HepG2 (cell line): Measurements from ENCODE around the gene MBOAT7. TPM values are rescaled to one million over a fixed set of nuclear protein-coding genes. Genes with fewer than 3 reads are reported as not detected.

Experiments used
- ATAC-seq: fragments of 200-7000 bp; cut with Tn5 transposase; 3 replicates; pipeline ENCODE4 v1.9.1; 2020; ENCODE audit warnings: mild to moderate bottlenecking, moderate library complexity
- BruUV-seq: library from RNA; stranded (reverse); fragments of 400-500 nt; replicated peaks from 2 replicates; lab custom pipeline; 2021; lab: Mats Ljungman, UMichigan
- CTCF ChIA-PET: fragments of 300-600 bp; formaldehyde crosslinking; extraction: SDS; loops from one replicate; lab custom pipeline; 2021; ENCODE audit warnings: low total read pairs, inconsistent platforms, low intra/inter-chr PET ratio; lab: Yijun Ruan, JAX
- POLR2A ChIA-PET: fragments of 350-600 bp; sonication (Branson Sonifier 250); formaldehyde crosslinking; loops from one replicate; lab custom pipeline; 2020; ENCODE audit warnings: antibody characterized with exemption, inconsistent platforms; lab: Yijun Ruan, JAX
- DNase-seq: peaks from one replicate; pipeline ENCODE4 v3.0.0-alpha.2; 2015; ENCODE audit warnings: low spot score
- FAIRE-seq: peaks from 3 replicates; lab custom pipeline; 2011; peaks lifted over from hg19 to GRCh38; lab: Jason Lieb, UNC
- H2AFZ ChIP-seq: one replicate; pipeline ENCODE4 v1.6.1; 2011; ENCODE audit warnings: low read length, inconsistent platforms
- H3K27ac ChIP-seq: fragments of 300-600 bp; 3 replicates; pipeline ENCODE4 v1.8.0; 2011; ENCODE audit warnings: mixed run types, mild to moderate bottlenecking, mixed read lengths, low read length, inconsistent platforms; ENCODE audit not compliant: insufficient read depth; ENCODE audit errors: extremely low read length
- H3K27me3 ChIP-seq, 2 experiments: fragments of 200-600 bp in 1 of 2; 2 replicates in 1 of 2; 3 replicates in 1 of 2; pipeline versions ENCODE4 v1.6.0 to v1.8.0; 2011; ENCODE audit warnings: low read length in 2 of 2, mild to moderate bottlenecking in 2 of 2, moderate library complexity in 2 of 2, inconsistent platforms in 1 of 2; ENCODE audit not compliant: insufficient read depth in 2 of 2, control insufficient read depth in 1 of 2
- H3K36me3 ChIP-seq, 2 experiments: fragments of 200-600 bp in 1 of 2; replicated peaks in 1 of 2; 2 replicates in 1 of 2; 3 replicates in 1 of 2; pipeline versions ENCODE4 v1.5.1 to v1.8.0; 2011; ENCODE audit warnings: low read length in 2 of 2, inconsistent platforms in 1 of 2; ENCODE audit not compliant: insufficient read depth in 2 of 2, control insufficient read depth in 1 of 2
- H3K4me1 ChIP-seq: 2 replicates; pipeline ENCODE4 v1.5.1; 2012; ENCODE audit warnings: low read length, inconsistent platforms; ENCODE audit not compliant: insufficient read depth
- H3K4me2 ChIP-seq: 2 replicates; pipeline ENCODE4 v1.6.0; 2011; ENCODE audit warnings: low read depth, low read length, inconsistent platforms
- H3K4me3 ChIP-seq, 3 experiments: fragments of 200-600 bp in 1 of 3; sonication (generic), shearing (Covaris generic) in 1 of 3; replicated peaks in 1 of 3; 2 replicates each; pipeline ENCODE4 v1.5.1; 2011 to 2016; ENCODE audit warnings: low read length in 3 of 3, inconsistent platforms in 2 of 3, low read depth in 2 of 3, mild to moderate bottlenecking in 2 of 3, control low read depth in 1 of 3, mixed read lengths in 1 of 3; ENCODE audit not compliant: insufficient read depth in 1 of 3
- H3K79me2 ChIP-seq: one replicate; pipeline ENCODE4 v1.6.1; 2011; ENCODE audit warnings: low read length, inconsistent platforms; ENCODE audit not compliant: insufficient read depth
- H3K9ac ChIP-seq: 2 replicates; pipeline ENCODE4 v1.6.0; 2011; ENCODE audit warnings: mild to moderate bottlenecking, low read depth, low read length, inconsistent platforms; ENCODE audit not compliant: insufficient read depth
- H3K9me3 ChIP-seq: 2 replicates; pipeline ENCODE4 v1.5.1; 2012; ENCODE audit warnings: mild to moderate bottlenecking, low read length
- H4K20me1 ChIP-seq: 2 replicates; pipeline ENCODE4 v1.6.0; 2011; ENCODE audit warnings: inconsistent platforms, mild to moderate bottlenecking, low read length, moderate library complexity; ENCODE audit not compliant: insufficient read depth
- CREB1 ChIP-seq, 2 experiments: fragments of 450-650 bp in 1 of 2; IDR thresholded peaks; 2 replicates each; pipeline ENCODE4 v1.6.1; 2016 to 2017; ENCODE audit warnings: control low read depth in 1 of 2, mild to moderate bottlenecking in 1 of 2, missing compliant biosample characterization in 1 of 2, missing genetic modification characterization in 1 of 2
- ELF1 ChIP-seq: sonication (generic); formaldehyde crosslinking; IDR thresholded peaks from 2 replicates; pipeline ENCODE4 v1.4.0; 2020; ENCODE audit warnings: missing genetic modification reagents
- HNRNPLL ChIP-seq: fragments of 200-400 bp; formaldehyde crosslinking; IDR thresholded peaks from 2 replicates; pipeline ENCODE4 v1.6.1; 2017; ENCODE audit warnings: mild to moderate bottlenecking, low read depth, low read length; ENCODE audit not compliant: poor library complexity, severe bottlenecking
- HOXD1 ChIP-seq: sonication (generic); formaldehyde crosslinking; IDR thresholded peaks from 2 replicates; pipeline ENCODE4 v1.5.0; 2020; ENCODE audit warnings: missing genetic modification reagents
- KDM1A ChIP-seq: IDR thresholded peaks from 2 replicates; pipeline ENCODE4 v1.6.1; 2016; ENCODE audit warnings: missing compliant biosample characterization
- KLF9 ChIP-seq: IDR thresholded peaks from 2 replicates; pipeline ENCODE4 v1.6.1; 2016; ENCODE audit warnings: low read depth
- NCOA5 ChIP-seq: sonication (generic); formaldehyde crosslinking; IDR thresholded peaks from 2 replicates; pipeline ENCODE4 v1.4.0; 2020; ENCODE audit warnings: missing genetic modification reagents
- REPIN1 ChIP-seq: sonication (generic); formaldehyde crosslinking; IDR thresholded peaks from 2 replicates; pipeline ENCODE4 v1.8.0; 2022; ENCODE audit warnings: missing genetic modification reagents, low read depth, mild to moderate bottlenecking, borderline replicate concordance
- TBX3 ChIP-seq: fragments of 450-650 bp; IDR thresholded peaks from 2 replicates; pipeline ENCODE4 v1.6.1; 2017; ENCODE audit warnings: antibody characterized with exemption, mild to moderate bottlenecking, inconsistent platforms, borderline replicate concordance
- ZC3H13 ChIP-seq: sonication (generic); formaldehyde crosslinking; IDR thresholded peaks from 2 replicates; pipeline ENCODE4 v1.8.1; 2023; ENCODE audit warnings: mild to moderate bottlenecking, missing genetic modification reagents, moderate library complexity
- ZNF30 ChIP-seq: sonication (generic); formaldehyde crosslinking; IDR thresholded peaks from 2 replicates; pipeline ENCODE4 v1.5.0; 2020; ENCODE audit warnings: mild to moderate bottlenecking, missing genetic modification reagents
- ZNF451 ChIP-seq: sonication (generic); formaldehyde crosslinking; IDR thresholded peaks from 2 replicates; pipeline ENCODE4 v1.5.0; 2020; ENCODE audit warnings: mild to moderate bottlenecking, missing genetic modification reagents
- ZNF543 ChIP-seq: sonication (generic); formaldehyde crosslinking; IDR thresholded peaks from 2 replicates; pipeline ENCODE4 v1.4.0; 2020; ENCODE audit warnings: mild to moderate bottlenecking, missing genetic modification reagents
- ZNF749 ChIP-seq: sonication (generic); formaldehyde crosslinking; IDR thresholded peaks from 2 replicates; pipeline ENCODE4 v1.8.0; 2022; ENCODE audit warnings: mild to moderate bottlenecking, missing genetic modification reagents, moderate library complexity, borderline replicate concordance
- WGBS: methylation state at CpG from one replicate; pipeline ENCODE4 v1.1.6; 2017; ENCODE audit warnings: low lambda C conversion rate; 5-methylcytosine and 5-hydroxymethylcytosine counted together
- in situ Hi-C: cut with HindIII; loops from 2 replicates; pipeline ENCODE4 v1.10.0; 2017; ENCODE audit warnings: low pct_unique_long_range_greater_than_20kb; ENCODE audit not compliant: extremely low pct_ligation_motif_present
- intact Hi-C: fragments of 100-400 bp; cut with micrococcal nuclease; formaldehyde crosslinking; loops from one replicate; pipeline ENCODE4 v1.10.0; 2022; ENCODE audit not compliant: unreplicated experiment
- polyA plus RNA-seq, 8 experiments: library from polyadenylated mRNA; depleted of rRNA in 3 of 8; stranded (reverse) in 7 of 8; unstranded in 1 of 8; fragments of >200 nt; fragmentation: Illumina TruSeq in 4 of 8; extraction: Trizol in 4 of 8; gene quantifications; 2 replicates each; pipeline versions ENCODE4 v1.2.1 to v1.2.3, GENCODE V29; 2011 to 2016; ENCODE audit warnings: low read depth in 4 of 8, missing spikeins in 1 of 8, mixed read lengths in 1 of 8; ENCODE audit not compliant: insufficient read depth in 1 of 8
- total RNA-seq, 5 experiments: library from RNA; depleted of rRNA; stranded (reverse); fragments of >200 nt; fragmentation: Illumina TruSeq; extraction: Trizol; gene quantifications; 2 replicates each; pipeline ENCODE4 v1.2.3, GENCODE V29; 2016; ENCODE audit warnings: low read depth in 1 of 5
- TF ChIP-seq, protein P1 (sequence below): sonication (generic); formaldehyde crosslinking; IDR thresholded peaks from 2 replicates; pipeline ENCODE4 v1.5.1; 2020; ENCODE audit warnings: missing genetic modification reagents, mild to moderate bottlenecking, borderline replicate concordance
- TF ChIP-seq, protein P2 (sequence below): sonication (generic); formaldehyde crosslinking; IDR thresholded peaks from 2 replicates; pipeline ENCODE4 v1.8.1; 2023; ENCODE audit warnings: mild to moderate bottlenecking, moderate library complexity, missing genetic modification reagents

The MBOAT7 gene
- total and polyA plus RNA-seq, 2 of the 13 experiments (the other 11 are each of a cell fraction or from before 2014, with no cell fraction given): 22.2 to 25.5 TPM

- TF ChIP-seq, protein P1, sequence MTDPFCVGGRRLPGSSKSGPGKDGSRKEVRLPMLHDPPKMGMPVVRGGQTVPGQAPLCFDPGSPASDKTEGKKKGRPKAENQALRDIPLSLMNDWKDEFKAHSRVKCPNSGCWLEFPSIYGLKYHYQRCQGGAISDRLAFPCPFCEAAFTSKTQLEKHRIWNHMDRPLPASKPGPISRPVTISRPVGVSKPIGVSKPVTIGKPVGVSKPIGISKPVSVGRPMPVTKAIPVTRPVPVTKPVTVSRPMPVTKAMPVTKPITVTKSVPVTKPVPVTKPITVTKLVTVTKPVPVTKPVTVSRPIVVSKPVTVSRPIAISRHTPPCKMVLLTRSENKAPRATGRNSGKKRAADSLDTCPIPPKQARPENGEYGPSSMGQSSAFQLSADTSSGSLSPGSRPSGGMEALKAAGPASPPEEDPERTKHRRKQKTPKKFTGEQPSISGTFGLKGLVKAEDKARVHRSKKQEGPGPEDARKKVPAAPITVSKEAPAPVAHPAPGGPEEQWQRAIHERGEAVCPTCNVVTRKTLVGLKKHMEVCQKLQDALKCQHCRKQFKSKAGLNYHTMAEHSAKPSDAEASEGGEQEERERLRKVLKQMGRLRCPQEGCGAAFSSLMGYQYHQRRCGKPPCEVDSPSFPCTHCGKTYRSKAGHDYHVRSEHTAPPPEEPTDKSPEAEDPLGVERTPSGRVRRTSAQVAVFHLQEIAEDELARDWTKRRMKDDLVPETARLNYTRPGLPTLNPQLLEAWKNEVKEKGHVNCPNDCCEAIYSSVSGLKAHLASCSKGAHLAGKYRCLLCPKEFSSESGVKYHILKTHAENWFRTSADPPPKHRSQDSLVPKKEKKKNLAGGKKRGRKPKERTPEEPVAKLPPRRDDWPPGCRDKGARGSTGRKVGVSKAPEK (CRISPR knock-in tag): 0 out of 2 replicates have a peak, but pooled peaks have one; percentile 19
- TF ChIP-seq CREB1 (IDR thresholded peaks at IDR 0.05): no peak
- peak; percentile 48; the same call in 1 of the 2 replicates for TF ChIP-seq CREB1 (CRISPR knock-in tag; IDR thresholded peaks at IDR 0.05)
- 0 out of 2 replicates have a peak, but pooled peaks have one; percentile 42 for TF ChIP-seq ZC3H13 (CRISPR knock-in tag)
- TF ChIP-seq, all 625 proteins: peak for 70
Observed at GRCh38 chr19:54190503-54191010, 1.2 kb upstream of the MBOAT7 start (continued).

- peak; percentile 66 for ATAC-seq
- peak; percentile 100 for DNase-seq
- peak overlapping the region; percentile 96 for H3K27ac ChIP-seq
- no peaks in the 10 kb centered on the region for H3K27me3 ChIP-seq
- H3K9me3 ChIP-seq: no peaks in the 10 kb centered on the region
- peaks cover 28% of the 10 kb centered on the region for H3K79me2 ChIP-seq
- no TSS peak for BruUV-seq
- peak overlapping the region; percentile 73 to 88 (median 74) for H3K4me3 ChIP-seq
- no peak overlapping the region for H2AFZ ChIP-seq
- H3K4me2 ChIP-seq: peak overlapping the region; percentile 95
- in situ Hi-C loops (no loop called here), intact Hi-C loops (loop anchor here (2.0 to 5.0 kb wide), 2 partner anchors 21 to 42 kb away; no protein-coding TSS in a partner anchor)
- WGBS: 2% methylated on average over 41 of the region's 65 CpGs
- peaks cover 40% of the 10 kb centered on the region for H3K4me1 ChIP-seq
- peak overlapping the region; percentile 92 for H3K9ac ChIP-seq
- H4K20me1 ChIP-seq: no peaks in the 10 kb centered on the region
- POLR2A ChIA-PET: interaction anchor here (0.6 to 4.9 kb wide), 28 partner anchors 12 to 1465 kb away, joined by 3 to 306 read pairs (median 4); partner anchors contain the start of genes CNOT3, LENG1, LENG9 and MYADM
- CTCF ChIA-PET: interaction anchor here (2.0 kb wide), 1 partner anchor 41 kb away, joined by 7 read pairs; no protein-coding TSS in a partner anchor
- peak; percentile 99 for FAIRE-seq
- H3K36me3 ChIP-seq: peaks cover 6 to 25% of the 10 kb centered on the region in 2 experiments; a peak in 4 of 5 replicates
- TF ChIP-seq HOXD1 (CRISPR knock-in tag) (no peak), REPIN1 (0 out of 2 replicates have a peak, but pooled peaks have one; percentile 20), ZNF543 (peak; percentile 3; the same call in 1 of the 2 replicates), ZNF749 (CRISPR knock-in tag) (no peak), NCOA5 (no peak), KDM1A (CRISPR knock-in tag) (no peak), KLF9 (0 out of 2 replicates have a peak, but pooled peaks have one; percentile 65), ZNF451 (CRISPR knock-in tag) (no peak; the same call in 1 of the 2 replicates), ZNF30 (CRISPR knock-in tag) (no peak), TBX3 (peak; percentile 75; the same call in 1 of the 2 replicates), ELF1 (peak; percentile 73; the same call in 1 of the 2 replicates), HNRNPLL (peak; percentile 88)
- TF ChIP-seq, protein P2, sequence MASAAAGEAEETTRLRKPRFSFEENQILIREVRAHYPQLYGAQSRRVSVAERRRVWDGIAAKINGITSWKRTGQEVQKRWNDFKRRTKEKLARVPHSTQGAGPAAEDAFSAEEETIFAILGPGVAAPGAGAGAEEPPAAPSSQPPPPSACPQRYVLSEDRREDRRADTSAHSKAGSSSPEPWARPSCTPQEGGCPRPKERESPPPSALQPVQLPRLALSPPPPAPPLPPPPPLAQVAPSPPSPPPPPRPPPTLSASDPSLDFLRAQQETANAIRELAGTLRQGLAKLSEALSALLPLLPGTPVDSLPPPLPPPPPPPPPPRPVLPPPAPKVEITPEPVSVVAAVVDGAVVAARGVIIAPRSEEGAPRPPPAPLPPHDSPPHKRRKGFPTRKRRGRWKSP (CRISPR knock-in tag): peak; percentile 70
Observed at GRCh38 chr19:54189735-54190502, 539 bp upstream of the MBOAT7 start.
